ENCODE measurements around the gene SLC25A44. TPM values are rescaled to one million over a fixed set of nuclear protein-coding genes. Genes with fewer than 3 reads are reported as not detected.

SLC25A44 gene
- total RNA-seq, 1 donor from 2014 or later = 20.2 TPM

- no peak for TF ChIP-seq CTCF (IDR thresholded peaks at IDR 0.05)
- H3K4me1 Mint-ChIP-seq (ENCODE audit: unreplicated experiment) = peaks cover 9% of the 10 kb centered on the region
- peaks cover 24% of the 10 kb centered on the region for H3K36me3 Mint-ChIP-seq (ENCODE audit: unreplicated experiment)
- H3K27ac Mint-ChIP-seq (ENCODE audit: unreplicated experiment) = no peak overlapping the region
- no peaks in the 10 kb centered on the region for H3K27me3 Mint-ChIP-seq (ENCODE audit: unreplicated experiment)
- no peak overlapping the region for H3K4me3 Mint-ChIP-seq (ENCODE audit: unreplicated experiment)
- H3K9me3 Mint-ChIP-seq (ENCODE audit: unreplicated experiment) = no peaks in the 10 kb centered on the region
- no peak for DNase-seq (ENCODE audit: extremely low spot score, unreplicated experiment)
Measured at GRCh38 chr1:156226782-156227181, 32.9 kb downstream of the SLC25A44 start.

DNA sequence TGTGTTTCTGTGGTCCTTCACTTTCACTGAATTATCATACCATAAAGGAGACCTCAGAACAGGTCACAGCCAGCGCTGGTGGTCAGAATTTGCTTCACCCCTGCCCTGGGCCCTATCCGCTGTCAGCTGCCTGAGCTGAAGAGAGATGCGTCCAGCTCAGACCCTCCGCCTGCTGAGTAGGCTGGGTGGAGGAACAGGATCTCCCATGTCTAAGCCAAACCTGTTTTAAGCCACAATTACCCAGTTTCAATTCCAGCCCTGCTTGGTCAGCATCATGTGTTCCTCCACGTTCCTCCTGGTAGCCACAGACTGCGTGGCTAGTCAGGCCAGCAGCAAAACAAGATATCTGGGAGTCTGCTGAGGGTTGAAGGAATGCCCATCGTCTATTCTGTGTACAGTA, 34.6 kb downstream of the SLC25A44 start:
- no peaks in the 10 kb centered on the region for H3K27me3 Mint-ChIP-seq (ENCODE audit: unreplicated experiment)
- no peaks in the 10 kb centered on the region for H3K9me3 Mint-ChIP-seq (ENCODE audit: unreplicated experiment)
- H3K4me3 Mint-ChIP-seq (ENCODE audit: unreplicated experiment) = no peak overlapping the region
- TF ChIP-seq CTCF (IDR thresholded peaks at IDR 0.05) = no peak
- peaks cover 15% of the 10 kb centered on the region for H3K36me3 Mint-ChIP-seq (ENCODE audit: unreplicated experiment)
- no peak overlapping the region for H3K27ac Mint-ChIP-seq (ENCODE audit: unreplicated experiment)
- no peak for DNase-seq (ENCODE audit: extremely low spot score, unreplicated experiment)
- peaks cover 11% of the 10 kb centered on the region for H3K4me1 Mint-ChIP-seq (ENCODE audit: unreplicated experiment)

DNA sequence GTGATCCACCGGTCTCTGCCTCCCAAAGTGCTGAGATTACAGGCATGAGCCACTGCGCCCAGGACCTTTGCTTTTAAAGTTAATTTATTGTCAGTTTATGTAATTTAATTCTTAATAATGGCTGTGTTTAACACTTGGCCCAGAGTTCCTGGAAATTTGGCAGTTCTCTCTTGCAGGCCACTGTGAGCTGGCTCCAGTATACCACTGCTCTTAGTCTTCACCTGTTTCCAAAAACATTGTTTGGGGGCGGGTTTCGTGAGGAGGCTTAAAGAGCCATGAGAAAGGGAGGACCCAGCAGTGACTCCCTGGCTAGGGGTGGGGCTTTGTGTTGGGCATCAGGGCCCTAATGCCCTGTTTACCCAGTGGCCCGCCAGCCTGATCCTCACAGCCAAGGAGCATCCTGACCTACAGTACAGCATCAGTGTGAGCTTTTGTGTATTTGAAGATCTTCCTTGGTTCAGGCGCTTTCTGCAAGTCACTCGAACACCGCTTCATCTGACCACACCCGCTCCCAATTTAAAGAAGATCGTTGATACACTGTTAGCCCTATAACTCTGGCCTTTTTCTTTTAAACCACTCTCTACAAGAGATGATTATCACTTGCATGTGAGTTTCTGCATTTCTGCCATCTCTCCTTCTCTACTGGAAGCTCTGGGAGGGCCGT, 36.0 kb downstream of the SLC25A44 start:
- Mint-ChIP-seq H3K27me3 (ENCODE audit: unreplicated experiment) (no peaks in the 10 kb centered on the region), H3K27ac (ENCODE audit: unreplicated experiment) (no peak overlapping the region), H3K9me3 (ENCODE audit: unreplicated experiment) (no peaks in the 10 kb centered on the region), H3K36me3 (ENCODE audit: unreplicated experiment) (peaks cover 11% of the 10 kb centered on the region), H3K4me3 (ENCODE audit: unreplicated experiment) (no peak overlapping the region), H3K4me1 (ENCODE audit: unreplicated experiment) (peaks cover 12% of the 10 kb centered on the region)
- TF ChIP-seq CTCF (IDR thresholded peaks at IDR 0.05) = no peak
- DNase-seq (ENCODE audit: extremely low spot score, unreplicated experiment) = no peak

GRCh38 chr1:156230473-156230837, 36.6 kb downstream of the SLC25A44 start:
- Mint-ChIP-seq H3K9me3 (ENCODE audit: unreplicated experiment) (no peaks in the 10 kb centered on the region), H3K36me3 (ENCODE audit: unreplicated experiment) (peaks cover 9% of the 10 kb centered on the region), H3K27ac (ENCODE audit: unreplicated experiment) (no peak overlapping the region), H3K27me3 (ENCODE audit: unreplicated experiment) (no peaks in the 10 kb centered on the region), H3K4me3 (ENCODE audit: unreplicated experiment) (no peak overlapping the region), H3K4me1 (ENCODE audit: unreplicated experiment) (peaks cover 10% of the 10 kb centered on the region)
- no peak for DNase-seq (ENCODE audit: extremely low spot score, unreplicated experiment)
- no peak for TF ChIP-seq CTCF (IDR thresholded peaks at IDR 0.05)

DNA sequence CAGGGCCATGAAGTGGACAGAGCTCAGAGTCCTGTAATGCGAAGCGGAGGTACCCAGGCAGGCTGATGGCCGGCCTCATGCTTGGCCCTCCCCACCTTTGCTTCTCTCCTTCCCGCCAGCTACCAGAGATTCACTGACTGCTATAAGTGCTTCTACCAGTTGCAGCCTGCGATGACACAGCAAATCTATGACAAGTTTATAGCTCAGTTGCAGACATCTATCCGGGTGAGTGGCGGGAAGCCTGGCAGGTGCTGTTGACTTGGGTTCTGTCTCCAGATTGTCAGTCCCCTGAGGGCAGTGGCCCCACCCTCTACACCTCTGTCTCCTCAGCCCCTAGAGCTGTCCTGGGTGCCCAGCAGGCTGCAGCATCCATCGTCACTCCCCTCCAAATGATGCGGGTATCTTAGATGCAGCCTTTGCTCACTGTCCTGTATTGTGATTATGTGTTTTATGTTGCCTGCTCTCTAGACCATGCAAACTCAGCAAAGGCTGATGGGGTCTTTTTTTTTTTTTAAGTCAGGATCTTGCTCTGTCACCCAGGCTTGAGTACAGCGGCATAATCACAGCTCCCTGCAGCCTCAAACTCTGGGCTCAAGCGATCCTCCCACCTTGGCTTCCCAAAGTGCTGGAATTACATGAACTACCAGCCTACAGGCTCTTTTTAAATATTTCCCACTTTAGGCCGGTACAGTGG, 38.4 kb downstream of the SLC25A44 start:
- no peaks in the 10 kb centered on the region for H3K27me3 Mint-ChIP-seq (ENCODE audit: unreplicated experiment)
- H3K36me3 Mint-ChIP-seq (ENCODE audit: unreplicated experiment) = peaks cover 18% of the 10 kb centered on the region
- DNase-seq (ENCODE audit: extremely low spot score, unreplicated experiment) = no peak
- TF ChIP-seq CTCF (IDR thresholded peaks at IDR 0.05) = no peak
- no peaks in the 10 kb centered on the region for H3K9me3 Mint-ChIP-seq (ENCODE audit: unreplicated experiment)
- peaks cover 9% of the 10 kb centered on the region for H3K4me1 Mint-ChIP-seq (ENCODE audit: unreplicated experiment)
- H3K4me3 Mint-ChIP-seq (ENCODE audit: unreplicated experiment) = no peak overlapping the region
- no peak overlapping the region for H3K27ac Mint-ChIP-seq (ENCODE audit: unreplicated experiment)

All from osteocyte (in vitro differentiated cells).